Measurements from ENCODE around the gene TMC1. TPM values are rescaled to one million over a fixed set of nuclear protein-coding genes. Genes with fewer than 3 reads are reported as not detected.

TMC1 gene
- total RNA-seq, 1 donor from 2014 or later, result not detected

GRCh38 chr9:72597181-72597517, 75.7 kb downstream of the TMC1 start:
- ATAC-seq, result no peak
- H3K9me3 ChIP-seq, result no peaks in the 10 kb centered on the region
- no peak overlapping the region for H3K4me3 ChIP-seq
- no peaks in the 10 kb centered on the region for H3K36me3 ChIP-seq
- intact Hi-C loops (cut with DNase I), result no loop called here
- no peaks in the 10 kb centered on the region for H3K27me3 ChIP-seq
- H3K4me1 ChIP-seq, result no peaks in the 10 kb centered on the region
- DNase-seq, result no peak
- TF ChIP-seq CTCF (IDR thresholded peaks at IDR 0.05), result no peak
- no peak overlapping the region for H3K27ac ChIP-seq

GRCh38 chr9:72597601-72598000, 76.2 kb downstream of the TMC1 start:
- no peaks in the 10 kb centered on the region for H3K27me3 ChIP-seq
- intact Hi-C loops (cut with DNase I), result no loop called here
- no peak overlapping the region for H3K4me3 ChIP-seq
- ATAC-seq (no peak), DNase-seq (no peak)
- no peaks in the 10 kb centered on the region for H3K36me3 ChIP-seq
- H3K27ac ChIP-seq, result no peak overlapping the region
- H3K9me3 ChIP-seq, result no peaks in the 10 kb centered on the region
- TF ChIP-seq CTCF (IDR thresholded peaks at IDR 0.05), result no peak
- H3K4me1 ChIP-seq, result no peaks in the 10 kb centered on the region

GRCh38 chr9:72598639-72599038, 77.2 kb downstream of the TMC1 start:
- DNase-seq (no peak), ATAC-seq (no peak)
- no peak overlapping the region for H3K27ac ChIP-seq
- TF ChIP-seq CTCF (IDR thresholded peaks at IDR 0.05), result no peak
- intact Hi-C loops (cut with DNase I), result no loop called here
- H3K4me3 ChIP-seq, result no peak overlapping the region
- H3K27me3 ChIP-seq, result no peaks in the 10 kb centered on the region
- H3K4me1 ChIP-seq, result no peaks in the 10 kb centered on the region
- no peaks in the 10 kb centered on the region for H3K9me3 ChIP-seq
- H3K36me3 ChIP-seq, result no peaks in the 10 kb centered on the region

GRCh38 chr9:72599874-72600534, 78.6 kb downstream of the TMC1 start:
- Histone ChIP-seq H3K4me1 (no peaks in the 10 kb centered on the region), H3K36me3 (no peaks in the 10 kb centered on the region), H3K9me3 (no peaks in the 10 kb centered on the region), H3K27me3 (no peaks in the 10 kb centered on the region), H3K4me3 (no peak overlapping the region), H3K27ac (no peak overlapping the region)
- peak; percentile 56 for ATAC-seq
- DNase-seq, result no peak
- TF ChIP-seq CTCF (IDR thresholded peaks at IDR 0.05), result no peak
- intact Hi-C loops (cut with DNase I), result no loop called here

- Histone ChIP-seq H3K4me3 (no peak overlapping the region), H3K4me1 (no peaks in the 10 kb centered on the region), H3K27ac (no peak overlapping the region), H3K9me3 (no peaks in the 10 kb centered on the region), H3K27me3 (no peaks in the 10 kb centered on the region), H3K36me3 (no peaks in the 10 kb centered on the region)
- intact Hi-C loops (cut with DNase I), result no loop called here
- TF ChIP-seq CTCF (IDR thresholded peaks at IDR 0.05), result no peak
- ATAC-seq (no peak), DNase-seq (no peak)
Measured at GRCh38 chr9:72600671-72601070, 79.3 kb downstream of the TMC1 start.

GRCh38 chr9:72601615-72602014, 80.2 kb downstream of the TMC1 start:
- H3K27ac ChIP-seq, result no peak overlapping the region
- no peaks in the 10 kb centered on the region for H3K9me3 ChIP-seq
- no peaks in the 10 kb centered on the region for H3K4me1 ChIP-seq
- no peak for TF ChIP-seq CTCF (IDR thresholded peaks at IDR 0.05)
- no peaks in the 10 kb centered on the region for H3K27me3 ChIP-seq
- H3K4me3 ChIP-seq, result no peak overlapping the region
- no peak for DNase-seq
- no peak for ATAC-seq
- H3K36me3 ChIP-seq, result no peaks in the 10 kb centered on the region
- intact Hi-C loops (cut with DNase I), result no loop called here
